ENCODE measurements around the gene RBFOX2.

Gene RBFOX2

DNA sequence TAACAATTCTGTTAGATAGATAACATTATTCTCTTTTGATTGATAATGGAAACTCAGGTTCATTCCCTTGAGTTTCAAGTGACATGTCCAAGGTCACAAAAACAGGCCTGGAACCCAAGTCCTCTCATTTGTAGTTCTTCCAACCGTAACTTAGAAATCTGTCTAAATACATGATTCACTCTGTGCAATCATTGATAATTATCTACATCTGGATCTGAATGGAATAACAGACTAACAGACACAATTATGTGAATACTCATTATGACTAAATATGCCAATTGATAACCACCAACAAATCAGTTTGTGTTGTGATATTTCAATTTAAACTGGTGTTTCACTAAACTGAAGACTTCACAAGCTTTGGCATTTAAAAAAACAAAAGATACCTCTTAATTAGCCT lies 71.0 kb downstream of the RBFOX2 start:
- H3K27ac Mint-ChIP-seq = no peak overlapping the region
- H3K4me1 Mint-ChIP-seq = no peaks in the 10 kb centered on the region
- no peaks in the 10 kb centered on the region for H3K9me3 Mint-ChIP-seq
- H3K36me3 Mint-ChIP-seq = no peaks in the 10 kb centered on the region
- no peaks in the 10 kb centered on the region for H3K27me3 Mint-ChIP-seq
- H3K4me3 Mint-ChIP-seq = no peak overlapping the region

DNA sequence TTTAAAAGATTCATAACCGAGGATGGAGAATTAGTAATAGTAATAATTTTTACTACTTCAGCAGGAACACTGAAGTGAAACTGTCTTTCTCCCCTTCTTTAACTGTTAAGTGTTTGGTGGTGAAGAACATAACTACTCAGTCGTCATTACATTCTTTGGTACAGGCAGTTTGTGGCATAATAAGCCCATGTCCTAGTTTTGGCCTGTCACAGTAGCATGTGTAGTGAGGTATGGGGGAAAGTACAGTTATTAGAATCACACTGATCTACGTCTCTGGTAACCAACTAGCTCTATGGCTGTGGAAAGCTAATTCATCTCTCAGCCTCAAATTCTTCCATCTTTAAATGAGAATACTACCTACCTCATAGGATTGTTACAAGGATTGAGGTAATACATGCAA lies 71.8 kb downstream of the RBFOX2 start:
- no peak overlapping the region for H3K4me3 Mint-ChIP-seq
- no peaks in the 10 kb centered on the region for H3K36me3 Mint-ChIP-seq
- no peaks in the 10 kb centered on the region for H3K9me3 Mint-ChIP-seq
- no peaks in the 10 kb centered on the region for H3K4me1 Mint-ChIP-seq
- no peak overlapping the region for H3K27ac Mint-ChIP-seq
- no peaks in the 10 kb centered on the region for H3K27me3 Mint-ChIP-seq

DNA sequence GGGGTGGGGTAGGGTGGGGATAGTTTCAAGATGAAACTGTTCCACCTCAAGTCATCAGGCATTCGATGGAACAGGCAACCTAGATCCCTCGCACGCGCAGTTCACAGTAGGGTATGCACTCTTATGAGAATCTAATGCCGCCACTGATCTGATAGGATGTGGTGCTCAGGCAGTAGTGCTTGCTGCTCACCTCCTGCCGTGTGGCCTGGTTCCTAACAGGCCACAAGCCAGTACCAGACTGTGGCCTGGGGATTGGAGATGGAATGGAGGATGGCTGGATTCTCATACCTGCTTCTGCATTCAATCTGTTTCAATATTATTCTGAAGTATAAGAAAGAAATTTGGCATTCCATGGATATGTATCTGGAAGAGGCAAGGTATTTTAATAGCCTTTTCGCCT lies 73.1 kb downstream of the RBFOX2 start:
- H3K4me1 Mint-ChIP-seq = no peaks in the 10 kb centered on the region
- H3K4me3 Mint-ChIP-seq = no peak overlapping the region
- H3K27me3 Mint-ChIP-seq = no peaks in the 10 kb centered on the region
- H3K9me3 Mint-ChIP-seq = no peaks in the 10 kb centered on the region
- H3K36me3 Mint-ChIP-seq = no peaks in the 10 kb centered on the region
- no peak overlapping the region for H3K27ac Mint-ChIP-seq

DNA sequence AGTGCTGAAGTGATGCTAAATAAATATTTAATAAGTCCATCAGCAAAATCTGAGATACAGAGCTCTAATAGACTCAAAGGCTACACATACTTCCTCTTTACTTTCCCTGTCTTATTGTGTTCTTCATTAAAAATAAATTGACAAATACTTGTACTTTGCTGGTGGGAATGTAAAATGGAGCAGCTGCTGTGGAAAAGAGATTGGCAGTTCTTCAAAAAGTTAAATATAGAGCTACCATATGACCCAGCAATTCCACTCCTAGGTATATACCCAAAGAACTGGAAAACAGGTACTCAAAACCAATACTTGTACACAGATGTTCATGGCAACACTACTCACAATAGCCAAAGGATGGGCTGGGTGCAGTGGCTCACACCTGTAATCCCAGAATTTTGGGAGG lies 76.0 kb downstream of the RBFOX2 start:
- Mint-ChIP-seq H3K9me3 (no peaks in the 10 kb centered on the region), H3K4me1 (no peaks in the 10 kb centered on the region), H3K27me3 (no peaks in the 10 kb centered on the region), H3K4me3 (no peak overlapping the region), H3K27ac (no peak overlapping the region), H3K36me3 (no peaks in the 10 kb centered on the region)

DNA sequence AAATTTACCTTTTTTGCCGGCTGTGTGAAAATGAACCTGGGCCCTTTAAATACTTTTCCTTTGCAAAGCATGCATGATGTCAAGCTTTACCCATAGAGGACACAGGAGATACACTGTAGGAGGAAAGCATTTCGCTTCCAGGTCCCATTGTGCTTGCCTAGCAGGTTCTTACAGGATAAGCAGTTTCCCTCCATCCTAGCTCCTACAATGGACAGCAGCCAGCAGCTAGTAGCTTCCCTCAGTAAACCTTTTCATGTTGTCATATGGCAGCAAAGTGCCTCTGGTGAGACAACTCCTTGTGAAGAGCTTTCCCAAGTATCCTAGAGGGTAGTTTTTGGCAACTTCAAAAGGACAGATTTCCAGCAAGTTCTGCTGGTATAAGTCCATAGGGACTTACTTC lies 78.4 kb downstream of the RBFOX2 start:
- no peaks in the 10 kb centered on the region for H3K4me1 Mint-ChIP-seq
- H3K9me3 Mint-ChIP-seq = no peaks in the 10 kb centered on the region
- no peaks in the 10 kb centered on the region for H3K36me3 Mint-ChIP-seq
- no peak overlapping the region for H3K4me3 Mint-ChIP-seq
- H3K27ac Mint-ChIP-seq = no peak overlapping the region
- H3K27me3 Mint-ChIP-seq = no peaks in the 10 kb centered on the region

DNA sequence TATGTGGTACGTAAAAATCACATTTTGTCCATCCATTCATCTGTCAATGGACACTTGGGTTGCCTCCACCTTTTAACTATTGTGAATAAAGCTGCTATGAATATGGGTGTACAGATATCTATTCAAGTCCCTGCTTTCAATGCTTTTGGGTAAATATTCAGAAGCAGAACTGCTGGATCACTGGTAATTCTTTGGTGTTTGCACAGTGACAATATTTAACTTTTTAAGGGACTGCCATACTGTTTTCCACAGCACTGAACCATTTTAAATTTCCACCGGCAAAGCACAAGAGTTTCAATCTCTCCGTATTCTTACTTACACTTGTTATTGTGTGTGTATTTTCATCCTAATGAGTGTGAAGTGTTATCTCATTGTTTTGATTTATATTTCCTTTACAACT lies 79.4 kb downstream of the RBFOX2 start:
- no peaks in the 10 kb centered on the region for H3K9me3 Mint-ChIP-seq
- H3K36me3 Mint-ChIP-seq = no peaks in the 10 kb centered on the region
- no peak overlapping the region for H3K4me3 Mint-ChIP-seq
- no peak overlapping the region for H3K27ac Mint-ChIP-seq
- H3K4me1 Mint-ChIP-seq = no peaks in the 10 kb centered on the region
- H3K27me3 Mint-ChIP-seq = no peaks in the 10 kb centered on the region

DNA sequence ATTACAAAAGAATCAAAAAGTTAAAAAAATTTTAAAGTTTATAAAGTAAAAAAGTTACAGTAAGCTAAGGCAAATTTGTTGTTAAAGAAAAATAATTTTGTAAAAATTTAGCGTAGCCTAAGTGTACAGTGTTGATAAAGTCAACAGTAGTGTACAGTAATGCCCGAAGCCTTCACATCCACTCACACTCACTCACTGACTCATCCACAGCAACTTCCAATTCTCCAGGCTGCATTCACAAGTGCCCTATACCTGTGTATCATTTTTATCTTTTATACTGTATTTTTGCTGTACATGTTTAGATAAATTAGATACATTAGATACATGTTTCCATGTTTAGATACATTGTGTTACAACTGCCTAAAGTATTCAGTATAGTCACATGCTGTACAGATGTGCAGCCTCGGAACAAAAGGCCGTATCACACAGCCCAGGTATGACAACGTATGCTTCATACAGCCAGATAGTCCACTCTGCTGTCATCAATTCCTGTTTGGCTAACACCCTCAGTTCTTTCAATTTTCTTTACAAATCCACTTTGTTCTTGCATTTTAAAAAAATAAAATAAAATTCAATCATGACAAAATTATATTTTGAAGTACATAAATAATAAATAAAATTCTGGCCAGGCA lies 80.7 kb downstream of the RBFOX2 start:
- Mint-ChIP-seq H3K36me3 (no peaks in the 10 kb centered on the region), H3K27me3 (peaks cover 2% of the 10 kb centered on the region), H3K27ac (no peak overlapping the region), H3K4me1 (no peaks in the 10 kb centered on the region), H3K9me3 (no peaks in the 10 kb centered on the region), H3K4me3 (no peak overlapping the region)

DNA sequence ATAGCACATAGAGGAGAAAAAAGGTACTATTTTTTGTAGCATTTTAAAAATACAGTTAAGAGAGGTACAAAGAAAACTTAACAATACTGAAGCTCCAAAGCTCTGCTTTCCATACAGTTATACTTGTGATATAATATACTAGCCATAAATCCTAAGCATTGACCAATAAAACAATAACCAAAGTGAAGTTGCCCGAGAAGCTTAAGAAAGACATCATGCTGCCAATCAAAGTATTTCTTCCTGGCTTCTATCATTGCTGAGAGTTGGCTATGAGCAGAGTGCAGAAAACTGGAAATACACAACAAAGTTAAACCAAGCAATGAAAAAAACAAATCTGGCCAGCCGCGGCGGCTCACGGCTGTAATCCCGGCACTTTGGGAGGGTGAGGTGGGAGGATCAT lies 84.2 kb downstream of the RBFOX2 start:
- H3K27me3 Mint-ChIP-seq = peaks cover 2% of the 10 kb centered on the region
- H3K9me3 Mint-ChIP-seq = no peaks in the 10 kb centered on the region
- H3K4me3 Mint-ChIP-seq = no peak overlapping the region
- H3K4me1 Mint-ChIP-seq = no peaks in the 10 kb centered on the region
- H3K27ac Mint-ChIP-seq = no peak overlapping the region
- no peaks in the 10 kb centered on the region for H3K36me3 Mint-ChIP-seq

DNA sequence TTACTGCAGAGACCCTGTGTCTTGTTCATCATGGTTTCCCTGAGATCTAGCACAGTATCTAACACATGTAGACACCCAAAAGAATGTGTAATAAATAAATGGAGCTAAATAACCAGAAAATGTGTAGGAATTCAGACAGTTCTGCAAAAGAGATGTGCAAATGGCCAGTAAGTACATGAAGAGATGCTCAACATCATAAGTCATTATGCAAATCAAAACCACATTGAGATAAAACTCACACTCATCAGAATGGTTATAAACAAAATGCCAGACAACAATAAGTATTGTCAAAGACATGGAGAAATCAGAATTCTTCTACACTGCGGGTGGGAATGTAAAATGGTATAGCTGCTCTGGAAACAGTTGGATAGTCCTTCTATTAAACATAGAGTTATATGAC lies 88.5 kb downstream of the RBFOX2 start:
- H3K27ac Mint-ChIP-seq = no peak overlapping the region
- no peaks in the 10 kb centered on the region for H3K4me1 Mint-ChIP-seq
- no peak overlapping the region for H3K4me3 Mint-ChIP-seq
- H3K9me3 Mint-ChIP-seq = no peaks in the 10 kb centered on the region
- peaks cover 2% of the 10 kb centered on the region for H3K27me3 Mint-ChIP-seq
- no peaks in the 10 kb centered on the region for H3K36me3 Mint-ChIP-seq

DNA sequence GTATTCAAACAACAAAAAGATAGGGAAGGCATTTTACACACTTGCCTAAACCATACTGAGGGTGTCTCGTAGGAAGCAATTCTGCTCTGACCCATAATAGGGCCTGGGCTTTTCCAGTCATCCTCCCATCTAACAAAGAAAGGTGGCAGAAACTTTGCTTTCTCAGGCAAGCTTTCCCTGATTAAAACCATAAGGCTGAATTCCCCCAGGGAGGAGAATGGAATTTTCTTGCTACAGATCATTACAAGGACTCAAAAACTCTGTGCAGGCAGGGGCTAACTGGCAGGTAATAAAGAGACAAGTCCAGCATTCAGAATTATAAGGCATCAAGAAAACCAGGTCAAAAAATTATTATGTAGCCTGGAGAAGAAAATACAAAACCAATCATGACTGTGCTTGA lies 90.4 kb downstream of the RBFOX2 start:
- no peaks in the 10 kb centered on the region for H3K4me1 Mint-ChIP-seq
- no peak overlapping the region for H3K27ac Mint-ChIP-seq
- H3K9me3 Mint-ChIP-seq = no peaks in the 10 kb centered on the region
- H3K36me3 Mint-ChIP-seq = no peaks in the 10 kb centered on the region
- H3K27me3 Mint-ChIP-seq = peaks cover 2% of the 10 kb centered on the region
- H3K4me3 Mint-ChIP-seq = no peak overlapping the region

DNA sequence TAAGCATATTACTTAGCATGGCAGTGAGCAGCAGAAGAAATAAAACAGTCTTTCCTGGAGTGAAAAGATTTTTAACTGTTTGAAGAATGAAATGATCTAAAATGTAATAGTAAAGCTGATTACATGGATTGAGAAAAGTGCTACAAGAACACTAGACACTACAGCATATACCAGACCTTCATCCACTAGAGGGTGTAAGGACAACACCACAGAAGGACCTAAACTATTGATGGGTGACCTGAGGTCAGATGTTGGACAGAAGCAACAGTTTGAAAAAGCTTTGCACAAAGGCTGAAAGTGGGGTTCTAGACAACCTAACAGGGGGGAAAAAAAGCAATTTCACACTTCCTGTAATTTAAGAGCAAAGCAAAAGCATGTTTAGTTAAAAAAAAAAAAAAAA lies 97.7 kb downstream of the RBFOX2 start:
- Mint-ChIP-seq H3K27me3 (no peaks in the 10 kb centered on the region), H3K4me1 (no peaks in the 10 kb centered on the region), H3K4me3 (no peak overlapping the region), H3K27ac (no peak overlapping the region), H3K9me3 (no peaks in the 10 kb centered on the region), H3K36me3 (no peaks in the 10 kb centered on the region)

DNA sequence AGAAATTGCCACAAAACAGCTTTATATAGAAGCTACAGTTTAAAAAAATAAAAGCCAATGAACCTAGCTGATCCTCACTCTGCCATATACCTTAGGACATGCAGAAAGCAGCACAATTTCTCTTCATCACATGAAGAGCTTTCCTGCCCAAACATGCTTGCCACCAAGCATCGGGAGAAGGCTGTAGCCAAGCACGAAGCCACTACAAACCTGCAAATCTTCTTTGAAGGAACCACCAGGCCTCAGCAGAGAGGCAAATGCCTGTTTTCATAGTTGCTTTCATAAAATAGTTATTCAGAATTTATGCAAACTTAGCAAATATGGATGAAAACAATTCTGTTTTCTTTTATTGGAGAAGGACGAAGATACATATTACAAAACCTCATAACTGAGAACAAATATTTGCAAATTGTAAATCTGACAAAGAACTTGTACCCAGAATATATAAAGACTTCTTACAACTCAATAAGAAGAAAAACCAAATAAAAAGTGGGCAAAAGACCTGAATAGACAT lies 100.3 kb downstream of the RBFOX2 start:
- Mint-ChIP-seq H3K4me1 (no peaks in the 10 kb centered on the region), H3K36me3 (no peaks in the 10 kb centered on the region), H3K4me3 (no peak overlapping the region), H3K27ac (no peak overlapping the region), H3K27me3 (no peaks in the 10 kb centered on the region), H3K9me3 (no peaks in the 10 kb centered on the region)

DNA sequence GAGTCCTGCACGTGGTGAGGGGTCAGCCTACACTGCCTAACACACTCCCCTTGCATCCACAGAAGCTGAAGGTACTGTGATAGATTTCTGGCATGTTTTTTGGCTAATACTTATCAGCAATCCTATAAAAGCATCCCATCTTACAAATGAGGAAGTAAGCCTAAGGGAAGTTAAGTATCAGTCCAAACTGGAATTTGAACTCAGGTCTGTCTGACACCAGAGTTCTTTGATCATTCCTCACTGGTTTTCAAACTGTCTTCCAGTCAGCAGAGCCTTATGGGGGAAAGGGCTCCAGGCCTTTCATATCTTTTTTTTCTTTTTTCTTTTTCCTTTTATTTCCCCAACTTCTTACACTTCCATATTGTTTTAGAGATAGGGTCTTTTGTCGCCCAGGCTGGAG lies 105.6 kb downstream of the RBFOX2 start:
- Mint-ChIP-seq H3K36me3 (no peaks in the 10 kb centered on the region), H3K27ac (no peak overlapping the region), H3K9me3 (no peaks in the 10 kb centered on the region), H3K27me3 (no peaks in the 10 kb centered on the region), H3K4me3 (no peak overlapping the region), H3K4me1 (peaks cover 3% of the 10 kb centered on the region)

DNA sequence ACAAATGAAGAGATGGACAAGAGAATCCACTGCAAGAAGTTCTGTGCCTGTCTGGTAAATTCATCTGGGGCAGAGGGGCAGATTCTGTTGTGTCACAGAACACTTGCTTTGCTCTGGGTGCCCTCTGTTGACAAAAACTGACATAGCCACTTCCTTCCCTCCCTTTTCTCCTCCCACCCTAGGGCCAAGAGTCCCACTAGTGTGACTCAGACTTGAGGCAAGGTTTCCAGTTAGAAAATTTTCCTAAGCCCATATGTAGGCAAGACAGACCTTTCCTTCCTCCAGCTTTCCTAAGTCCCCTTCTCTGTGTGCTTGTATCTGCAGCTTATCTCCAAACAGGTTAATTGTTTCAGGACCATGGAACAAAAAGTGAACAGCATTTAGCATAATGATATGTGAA lies 106.8 kb downstream of the RBFOX2 start:
- Mint-ChIP-seq H3K27me3 (no peaks in the 10 kb centered on the region), H3K4me3 (no peak overlapping the region), H3K36me3 (no peaks in the 10 kb centered on the region), H3K4me1 (peaks cover 3% of the 10 kb centered on the region), H3K27ac (no peak overlapping the region), H3K9me3 (no peaks in the 10 kb centered on the region)

DNA sequence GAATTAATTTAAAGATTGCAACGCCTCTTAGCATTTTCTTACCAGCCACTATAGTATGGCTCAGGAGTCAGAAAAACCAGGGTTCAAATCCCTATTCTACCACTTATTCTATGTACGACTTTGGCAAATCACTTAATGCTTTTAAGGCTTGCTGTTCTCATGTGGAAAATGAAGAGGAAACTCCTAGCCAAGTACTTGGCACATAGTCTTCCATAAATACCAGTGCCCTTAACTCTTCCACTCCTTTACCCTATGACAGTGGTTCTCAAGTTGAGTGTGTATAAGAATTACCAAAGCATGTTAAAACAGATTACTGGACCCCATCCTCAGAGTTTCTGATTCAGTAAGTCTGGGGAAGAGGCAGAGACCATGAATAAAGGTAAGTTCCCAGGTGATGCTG lies 107.6 kb downstream of the RBFOX2 start:
- Mint-ChIP-seq H3K27ac (no peak overlapping the region), H3K9me3 (no peaks in the 10 kb centered on the region), H3K36me3 (no peaks in the 10 kb centered on the region), H3K27me3 (no peaks in the 10 kb centered on the region), H3K4me1 (peaks cover 3% of the 10 kb centered on the region), H3K4me3 (no peak overlapping the region)

DNA sequence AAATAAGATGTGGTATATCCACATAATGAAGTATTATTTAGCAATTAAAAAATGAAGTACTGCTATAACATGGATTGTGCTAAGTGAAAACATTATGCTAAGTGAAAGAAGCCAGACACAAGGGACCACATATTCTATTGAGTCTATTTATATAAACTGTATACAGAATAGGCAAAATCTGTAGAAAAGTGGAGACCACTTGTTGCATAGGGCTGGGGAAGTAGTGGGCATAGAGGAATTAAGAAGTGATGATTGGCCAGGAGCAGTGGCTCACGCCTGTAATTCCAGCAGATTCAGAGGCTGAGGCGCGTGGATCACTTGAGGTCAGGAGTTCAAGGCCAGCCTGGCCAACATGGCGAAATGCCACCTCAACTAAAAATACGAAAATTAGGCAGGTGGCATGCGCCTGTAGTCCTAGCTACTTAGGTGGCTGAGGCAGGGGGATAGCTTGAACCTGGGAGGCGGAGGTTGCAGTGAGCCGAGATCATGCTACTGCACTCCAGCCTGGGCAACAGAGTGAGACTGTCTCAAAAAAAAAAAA lies 109.6 kb downstream of the RBFOX2 start:
- Mint-ChIP-seq H3K4me3 (no peak overlapping the region), H3K4me1 (peaks cover 21% of the 10 kb centered on the region), H3K27ac (no peak overlapping the region), H3K36me3 (no peaks in the 10 kb centered on the region), H3K9me3 (no peaks in the 10 kb centered on the region), H3K27me3 (peaks cover 2% of the 10 kb centered on the region)

DNA sequence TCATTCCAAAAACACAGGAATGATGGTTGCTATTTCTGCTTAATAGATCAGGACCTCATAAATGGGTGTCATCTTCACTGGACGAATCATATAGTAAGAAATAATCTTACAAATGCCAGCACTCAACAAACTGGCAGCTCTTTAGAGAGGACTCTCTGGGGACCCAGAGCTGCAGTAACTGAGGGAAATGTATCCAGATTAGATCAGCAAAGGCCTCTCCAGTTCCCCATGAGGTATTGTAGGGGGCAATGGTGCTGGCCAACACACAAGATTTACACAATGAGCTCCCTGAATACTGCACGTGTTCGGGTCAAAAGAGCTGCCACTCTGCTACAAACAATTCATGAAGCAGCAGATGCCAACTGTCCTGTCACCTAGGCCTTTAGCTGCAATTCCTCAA lies 110.2 kb downstream of the RBFOX2 start:
- Mint-ChIP-seq H3K4me3 (no peak overlapping the region), H3K36me3 (no peaks in the 10 kb centered on the region), H3K9me3 (no peaks in the 10 kb centered on the region), H3K4me1 (peaks cover 21% of the 10 kb centered on the region), H3K27me3 (peaks cover 5% of the 10 kb centered on the region), H3K27ac (no peak overlapping the region)
